Kidney capillary endothelial cell (primary cell): Measurements from ENCODE around the gene FXYD7.
"Not testable (repeated sequence)": the region's sequence is repeated elsewhere in the genome, so short reads cannot be mapped to it uniquely, and the experiment has no call there.

ENCODE experiments used
- DNase-seq: peaks from one replicate; pipeline ENCODE4 v3.0.0-alpha.2; 2018; ENCODE audit warnings: low spot score

The FXYD7 gene

GRCh38 chr19:35127871-35128270 lies 15.2 kb upstream of the FXYD7 start:
- no peak for DNase-seq

- no peak for DNase-seq
Observed at GRCh38 chr19:35128398-35129057, 14.5 kb upstream of the FXYD7 start.

DNA sequence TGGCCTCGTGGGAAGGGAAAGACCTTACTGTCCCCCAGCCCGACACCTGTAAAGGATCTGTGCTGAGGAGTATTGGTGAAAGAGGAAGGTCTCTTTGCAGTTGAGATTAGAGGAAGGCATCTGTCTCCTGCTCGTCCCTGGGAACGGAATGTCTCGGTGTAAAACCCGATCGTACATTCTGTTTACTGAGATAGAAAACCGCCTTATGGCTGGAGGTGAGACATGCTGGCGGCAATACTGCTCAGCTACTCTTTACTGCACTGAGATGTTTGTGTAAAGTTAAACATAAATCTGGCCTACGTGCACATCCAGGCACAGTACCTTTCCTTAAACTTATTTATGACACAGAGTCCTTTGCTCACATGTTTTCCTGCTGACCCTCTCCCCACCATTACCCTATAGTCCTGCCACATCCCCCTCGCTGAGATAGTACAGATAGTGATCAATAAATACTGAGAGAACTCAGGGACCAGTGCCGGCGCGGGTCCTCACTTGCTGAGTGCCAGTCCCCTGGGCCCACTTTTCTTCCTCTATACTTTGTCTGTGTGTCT lies 13.3 kb upstream of the FXYD7 start:
- DNase-seq = not testable (repeated sequence)

DNA sequence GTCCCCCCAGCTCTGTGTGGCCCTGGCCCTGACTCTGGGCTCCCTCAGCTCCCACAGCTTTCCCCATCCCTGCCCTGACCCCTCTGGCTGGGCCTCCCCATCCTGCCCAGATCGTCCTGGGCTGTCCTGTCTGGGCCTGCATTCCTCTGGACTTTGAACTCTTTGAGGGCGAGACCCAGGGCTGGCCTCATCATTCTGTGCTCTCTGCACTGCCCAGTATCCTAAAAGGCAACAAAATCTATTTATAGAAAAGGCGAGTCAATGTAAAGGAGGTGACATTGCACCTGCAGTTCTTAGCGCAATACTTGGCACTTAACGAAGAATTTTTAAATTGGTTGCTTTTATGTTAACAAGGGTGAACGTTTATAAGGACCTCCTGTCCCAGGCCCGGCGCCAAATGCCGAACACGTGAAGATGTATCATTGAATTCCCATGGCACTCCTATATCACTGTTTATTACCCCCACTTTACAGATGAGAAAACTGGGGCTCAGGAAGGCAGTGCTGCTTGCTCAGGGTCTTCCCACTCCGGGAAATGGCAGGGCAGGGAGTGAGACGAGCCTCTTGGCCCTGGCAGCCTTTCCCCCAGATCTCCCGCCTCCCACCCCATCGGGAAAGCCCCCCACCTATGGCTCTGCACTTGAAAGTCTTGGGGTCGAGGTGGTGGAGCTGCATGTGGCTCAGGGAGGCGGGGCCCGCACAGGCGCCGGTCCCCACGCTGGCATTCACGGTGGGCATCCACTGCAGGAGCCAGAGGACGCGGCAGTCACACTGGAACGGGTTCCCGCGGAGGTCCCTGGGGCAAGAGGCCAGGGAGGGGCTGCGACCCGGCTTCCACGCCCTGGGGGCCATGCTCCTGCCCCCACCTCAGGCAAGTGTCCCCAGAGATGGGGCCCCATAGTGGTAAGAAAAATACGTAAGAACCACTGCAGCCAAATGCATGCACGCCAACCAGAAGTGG lies 12.0 kb upstream of the FXYD7 start:
- DNase-seq = no peak

DNA sequence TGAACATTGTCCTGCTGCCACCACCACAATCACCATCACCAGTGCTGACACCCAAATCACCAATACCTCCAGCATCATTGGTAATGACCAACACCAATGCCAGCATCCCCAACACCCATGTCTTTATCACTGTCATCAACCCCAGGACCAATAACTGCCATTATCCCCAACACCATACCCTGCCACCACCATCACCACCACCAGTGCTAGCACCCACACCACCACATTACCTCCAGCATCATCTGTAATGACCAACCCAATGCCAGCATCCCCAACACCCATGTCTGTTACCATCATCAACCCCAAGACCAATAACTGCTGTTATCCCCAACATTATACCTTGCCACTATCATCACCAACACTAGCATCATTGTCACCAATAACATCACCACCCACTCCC lies 10.8 kb upstream of the FXYD7 start:
- no peak for DNase-seq

DNA sequence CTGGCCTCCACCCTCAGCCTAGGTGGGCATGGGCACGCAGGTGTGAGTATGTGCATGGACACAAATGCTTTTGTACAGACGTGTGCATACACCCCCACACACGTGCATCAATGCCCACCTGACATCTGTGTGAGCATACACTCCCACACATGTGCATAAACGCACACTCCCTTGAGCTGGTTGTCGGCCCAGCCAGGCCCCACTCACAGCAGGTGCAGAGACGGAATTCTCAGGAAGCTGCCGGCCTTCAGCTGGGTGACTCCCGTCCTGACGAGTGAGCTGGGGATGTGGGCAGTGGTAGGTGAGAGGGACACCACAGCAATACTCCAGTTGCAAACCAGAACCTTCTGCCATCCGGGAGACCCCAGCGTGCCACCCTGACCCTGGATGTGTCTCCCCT lies 9.2 kb upstream of the FXYD7 start:
- DNase-seq = no peak

GRCh38 chr19:35134601-35135242 lies 8.3 kb upstream of the FXYD7 start, which contains the start of gene LGI4:
Gene LGI4 (minus strand): TSS chr19:35135059. CDS start chr19:35134680, 379 bp downstream.
- DNase-seq = no peak

- peak; percentile 66 for DNase-seq
Observed at GRCh38 chr19:35135389-35135909, 7.6 kb upstream of the FXYD7 start.

DNA sequence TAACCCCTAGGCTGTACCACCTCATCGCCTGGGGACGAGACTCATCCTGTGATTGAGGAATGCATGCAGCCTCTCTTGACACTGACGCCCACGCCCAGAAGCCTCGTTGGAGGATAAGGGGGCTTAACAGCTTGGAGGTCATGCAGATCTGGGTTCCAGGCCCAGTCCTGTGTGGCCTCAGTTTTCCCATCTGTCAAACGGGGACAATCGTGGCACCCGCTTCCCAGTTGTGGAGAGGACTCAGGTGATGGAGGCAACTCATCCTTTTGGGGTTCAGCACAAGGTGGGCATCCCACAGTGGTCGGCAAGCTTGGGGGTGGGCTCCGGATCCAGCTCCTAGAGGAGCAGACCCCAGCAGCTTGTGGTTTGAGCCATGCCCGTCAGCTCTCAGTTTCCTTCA lies 6.8 kb upstream of the FXYD7 start:
- no peak for DNase-seq

- DNase-seq = no peak
Observed at GRCh38 chr19:35136977-35137702, 5.9 kb upstream of the FXYD7 start.

GRCh38 chr19:35138305-35138892 lies 4.7 kb upstream of the FXYD7 start, which contains the start of gene FXYD1:
Gene FXYD1 (plus strand): TSS chr19:35138824. CDS start chr19:35140080, 1,256 bp downstream.
- DNase-seq = no peak

- no peak for DNase-seq
Observed at GRCh38 chr19:35140207-35140961, 2.7 kb upstream of the FXYD7 start.

DNA sequence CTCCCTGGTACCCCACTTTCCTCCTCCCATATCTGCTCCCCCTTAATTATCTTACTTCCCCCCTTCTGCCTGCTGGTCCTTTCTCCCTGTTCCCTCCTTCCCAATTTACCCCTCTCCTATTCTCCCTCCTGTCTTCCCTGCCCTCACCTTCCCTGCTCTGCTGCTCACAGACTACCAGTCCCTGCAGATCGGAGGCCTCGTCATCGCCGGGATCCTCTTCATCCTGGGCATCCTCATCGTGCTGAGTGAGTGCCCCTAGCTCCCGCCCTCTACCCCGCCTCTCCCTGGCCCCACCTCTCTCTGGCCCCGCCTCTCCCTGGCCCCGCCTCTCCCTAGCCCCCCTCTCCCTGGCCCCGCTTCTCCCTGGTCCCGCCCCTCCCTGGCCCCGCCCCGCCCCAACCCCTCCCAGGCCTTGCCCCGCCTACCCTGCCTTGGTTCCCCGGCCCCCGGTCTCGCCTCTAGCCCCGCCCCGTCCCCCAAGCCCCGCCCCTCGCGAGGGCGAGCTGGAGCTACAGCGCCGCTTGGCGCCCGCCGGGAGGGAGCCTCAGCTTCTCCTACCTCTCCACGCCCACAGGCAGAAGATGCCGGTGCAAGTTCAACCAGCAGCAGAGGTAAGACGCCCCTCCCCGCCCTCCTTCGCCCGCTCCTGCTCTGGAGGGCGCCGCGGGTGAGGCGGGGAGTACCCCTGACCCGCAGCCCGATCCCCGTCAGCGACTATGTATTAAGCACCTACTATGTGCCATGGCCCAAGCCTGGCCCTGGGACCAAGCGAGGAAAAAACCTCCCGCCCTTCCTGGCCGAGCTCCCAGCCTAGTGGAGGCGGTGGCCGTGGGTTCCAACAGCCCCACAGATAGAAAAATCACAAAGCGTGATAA lies 1.9 kb upstream of the FXYD7 start:
- DNase-seq = peak; percentile 77

DNA sequence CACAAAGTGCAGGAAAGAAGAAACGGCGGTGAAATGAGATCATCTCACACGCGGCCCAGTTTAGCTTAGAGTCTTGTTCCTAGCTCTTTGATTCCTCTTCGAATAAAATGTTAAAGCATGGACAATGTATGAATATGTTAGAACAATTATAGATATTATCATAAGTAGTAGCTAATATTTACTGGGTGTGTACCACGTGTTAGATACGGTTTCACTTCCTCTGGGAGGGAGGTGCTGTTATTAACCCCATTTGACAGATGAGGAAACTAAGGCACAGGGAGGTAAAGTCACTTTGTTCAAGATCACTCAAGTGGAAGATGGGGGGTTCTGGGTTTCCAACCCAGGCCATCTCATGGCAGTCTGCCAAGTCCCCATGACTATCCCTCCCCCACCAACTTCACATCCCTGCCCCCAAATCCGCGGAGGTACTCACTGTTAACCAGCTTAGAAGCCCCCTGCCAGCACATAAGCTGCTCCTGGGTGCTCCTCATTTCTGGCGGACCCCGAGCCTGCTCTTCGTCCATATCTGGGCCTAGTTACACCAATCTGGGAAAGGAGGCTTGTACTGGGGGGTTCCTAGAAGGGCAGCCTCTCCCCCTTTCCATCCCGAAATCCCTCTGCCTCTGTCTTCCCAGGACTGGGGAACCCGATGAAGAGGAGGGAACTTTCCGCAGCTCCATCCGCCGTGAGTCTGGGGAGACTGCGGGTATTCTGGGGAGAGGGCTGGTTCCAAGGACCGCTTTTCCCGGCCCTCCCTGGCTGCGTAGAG lies 1.0 kb upstream of the FXYD7 start:
- no peak for DNase-seq

- peak; percentile 46 for DNase-seq
Observed at GRCh38 chr19:35142606-35143230, 337 bp upstream of the FXYD7 start.

DNA sequence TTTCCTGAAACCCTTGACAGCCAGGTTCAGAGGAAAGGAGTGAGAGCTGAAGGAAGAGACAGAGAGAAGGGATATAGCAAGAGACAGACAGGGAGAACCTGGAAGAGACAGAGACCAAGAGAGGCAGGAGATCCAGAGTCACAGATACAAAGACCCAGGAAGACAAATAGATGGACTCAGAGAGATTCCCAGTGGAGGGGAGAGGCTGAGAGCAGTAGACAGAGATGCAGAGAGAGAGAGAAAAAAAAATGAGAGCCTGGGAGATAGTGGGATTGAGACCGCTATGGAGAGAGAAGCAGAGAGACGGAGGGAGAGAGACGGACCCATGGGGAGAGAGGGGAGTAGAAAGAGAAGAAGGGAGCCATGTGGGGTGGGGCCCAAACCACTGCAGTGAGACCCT lies 763 bp downstream of the FXYD7 start:
- DNase-seq = no peak

GRCh38 chr19:35144259-35144599 lies 1.2 kb downstream of the FXYD7 start:
- no peak for DNase-seq
